SK-N-MC (cell line): ENCODE measurements around the gene FAM162B.

Experiments used
- EZH2 ChIP-seq: fragments of 200-600 bp; sonication (generic); IDR thresholded peaks from one replicate; pipeline ENCODE4 v1.6.1; 2017; ENCODE audit warnings: antibody characterized with exemption
- FOXP2 ChIP-seq: optimal IDR thresholded peaks from 2 replicates; pipeline ENCODE3; 2011; ENCODE audit warnings: mild to moderate bottlenecking, moderate library complexity; ENCODE audit not compliant: insufficient read depth; ENCODE audit errors: extremely low read length, control extremely low read depth
- POLR2AphosphoS5 ChIP-seq: IDR thresholded peaks from 2 replicates; pipeline ENCODE4 v1.6.1; 2012; ENCODE audit warnings: mild to moderate bottlenecking, low read depth, low read length, borderline replicate concordance

- TF ChIP-seq EZH2: no peak
- no peak for TF ChIP-seq FOXP2
- no peak for TF ChIP-seq POLR2AphosphoS5
These were observed 3.3 kb downstream of the FAM162B start for GRCh38 chr6:116762235-116762634.
